Activated CD4-positive, alpha-beta T cell treated with anti-CD3 and anti-CD28 coated beads, Interleukin-2, amount 50 U/mL, for 16 hours (primary cell): ENCODE results near the gene CGB7.

Experiments used
- DNase-seq: peaks from one replicate; pipeline ENCODE4 v3.0.0-alpha.2; 2020

Gene CGB7

DNA sequence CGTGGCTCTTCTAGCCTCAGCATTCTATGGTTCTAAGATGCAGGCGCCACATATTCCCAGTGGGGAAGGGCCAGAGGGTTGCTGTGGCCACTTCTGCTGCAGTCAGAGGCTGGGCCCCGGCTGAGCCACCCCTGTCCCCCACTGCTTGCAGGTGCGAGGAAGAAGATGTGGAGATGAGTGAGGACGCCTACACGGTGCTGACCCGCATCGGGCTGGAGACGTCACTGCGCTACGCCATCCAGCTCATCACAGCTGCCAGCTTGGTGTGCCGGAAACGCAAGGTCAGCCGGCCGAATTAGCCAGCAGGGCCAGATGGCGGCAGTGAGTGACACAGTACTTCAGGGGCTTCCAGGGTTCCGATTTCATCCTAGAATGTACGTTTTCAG lies 42.7 kb downstream of the CGB7 start:
- DNase-seq = no peak

DNA sequence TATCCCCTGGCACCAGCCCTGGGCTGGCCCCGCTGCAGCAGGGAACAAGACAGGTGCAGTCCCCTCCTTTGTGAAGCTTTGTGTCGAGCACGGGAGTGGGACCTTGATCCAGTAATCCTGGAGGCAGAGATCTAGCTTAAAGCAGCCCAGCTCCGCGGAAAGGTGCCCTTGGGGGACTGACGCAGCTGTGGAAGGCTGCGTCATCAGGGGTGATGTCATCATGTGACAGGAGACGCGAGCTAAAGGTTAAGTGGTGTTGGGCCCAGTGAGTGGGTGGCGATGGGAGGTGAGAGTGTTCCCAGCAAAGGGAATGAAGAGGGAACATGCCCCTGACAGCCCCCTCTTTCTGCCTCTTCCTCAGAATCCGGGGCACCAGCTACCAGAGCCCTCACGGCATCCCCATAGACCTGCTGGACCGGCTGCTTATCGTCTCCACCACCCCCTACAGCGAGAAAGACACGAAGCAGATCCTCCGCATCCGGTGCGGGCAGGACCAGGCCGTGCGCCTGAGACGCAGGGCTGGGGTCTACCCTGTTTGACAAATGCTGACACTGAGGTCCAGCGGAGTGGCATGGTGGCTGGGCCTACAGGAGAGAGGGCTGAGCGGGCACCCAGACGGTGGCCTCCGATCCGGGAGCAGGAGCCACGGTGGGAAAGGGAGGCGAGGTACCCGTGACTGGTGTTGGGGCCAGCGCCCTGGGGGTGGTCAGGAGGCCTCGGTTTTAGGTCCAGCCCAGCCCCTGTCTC lies 43.3 kb downstream of the CGB7 start:
- no peak for DNase-seq

DNA sequence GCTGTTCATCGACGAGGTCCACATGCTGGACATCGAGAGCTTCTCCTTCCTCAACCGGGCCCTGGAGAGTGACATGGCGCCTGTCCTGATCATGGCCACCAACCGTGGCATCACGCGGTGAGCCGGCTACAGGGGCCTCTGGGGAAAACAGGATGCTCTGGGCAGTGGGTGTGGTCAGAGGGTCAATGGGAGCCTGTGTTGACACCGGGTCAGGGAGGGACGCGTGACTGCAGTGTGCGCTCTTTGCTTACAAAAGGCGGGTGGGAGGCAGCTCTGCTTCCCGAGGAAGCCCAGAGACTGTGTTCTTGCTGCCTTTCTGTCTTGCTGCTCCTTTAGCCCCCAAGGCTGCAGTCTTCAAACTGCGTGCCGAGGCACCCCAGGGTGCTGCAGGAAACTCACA lies 46.4 kb downstream of the CGB7 start:
- no peak for DNase-seq

- DNase-seq = no peak
These were observed 47.1 kb downstream of the CGB7 start for GRCh38 chr19:49010453-49010852.

GRCh38 chr19:49009828-49010227 lies 47.7 kb downstream of the CGB7 start:
- no peak for DNase-seq

GRCh38 chr19:49006905-49007304 lies 50.6 kb downstream of the CGB7 start:
- no peak for DNase-seq

DNA sequence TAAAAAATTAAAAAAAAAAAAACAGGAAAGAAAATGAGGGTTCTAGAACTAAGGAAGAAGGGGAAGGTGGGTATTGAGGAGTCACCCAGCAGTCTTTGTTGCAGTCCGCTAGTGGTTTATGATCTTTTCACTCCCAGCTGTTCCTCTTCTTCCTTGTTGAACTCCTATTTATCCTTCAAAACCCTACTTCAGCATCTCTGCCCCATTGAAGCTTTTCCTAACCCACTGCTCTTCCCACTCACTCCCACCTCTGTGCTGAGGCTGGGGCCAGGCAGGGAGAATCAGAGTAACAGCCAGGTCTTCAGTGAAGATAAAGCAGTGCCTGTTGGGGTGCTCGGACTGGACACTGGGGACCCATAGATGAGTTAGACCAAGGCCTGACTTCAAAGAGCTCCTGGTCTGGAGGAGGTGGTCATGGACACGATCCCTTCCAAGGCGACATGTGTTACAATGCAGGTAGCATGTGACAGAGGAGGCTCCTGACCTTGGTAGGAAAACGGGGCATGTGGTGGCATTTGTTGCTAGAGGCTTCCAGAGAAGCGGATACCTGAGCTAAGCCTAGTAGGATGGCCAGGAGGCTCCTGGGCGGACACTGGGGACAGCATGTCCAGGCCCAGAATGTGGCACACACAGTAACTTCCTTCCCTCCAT lies 52.5 kb downstream of the CGB7 start:
- no peak for DNase-seq
